Forelimb muscle (tissue), 1 donor: ENCODE measurements around the gene ATP5F1A. TPM values are rescaled to one million over a fixed set of nuclear protein-coding genes. Genes with fewer than 3 reads are reported as not detected.
"Not testable (repeated sequence)": the region's sequence is repeated elsewhere in the genome, so short reads cannot be mapped to it uniquely, and the experiment has no call there.

Experiments used
- DNase-seq: peaks from one replicate; pipeline ENCODE4 v3.0.0-alpha.2; 2013; ENCODE audit warnings: low read depth
- polyA plus RNA-seq: library from polyadenylated mRNA; unstranded; fragments of 120-200 nt; gene quantifications from one replicate; pipeline ENCODE4 v1.2.1, GENCODE V29; 2013; ENCODE audit not compliant: insufficient read length

ATP5F1A gene
- polyA plus RNA-seq, 1 donor = 500 TPM

DNA sequence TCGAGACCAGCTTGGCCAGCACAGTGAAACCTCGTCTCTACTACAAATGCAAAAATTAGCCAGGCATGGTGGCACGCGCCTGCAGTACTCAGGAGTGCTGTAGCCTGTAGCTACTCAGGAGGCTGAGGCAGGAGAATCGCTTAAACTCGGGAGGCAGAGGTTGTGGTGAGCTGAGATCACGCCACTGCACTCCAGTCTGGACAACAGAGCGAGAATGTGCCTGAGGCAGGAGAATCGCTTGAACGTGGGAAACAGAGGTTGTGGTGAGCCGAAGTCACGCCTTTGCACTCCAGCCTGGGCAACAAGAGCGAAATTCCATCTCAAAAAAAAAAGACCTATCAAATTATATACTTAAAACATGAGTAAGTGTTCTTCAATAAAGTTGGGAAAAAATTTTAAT, 50.7 kb downstream of the ATP5F1A start:
- DNase-seq = not testable (repeated sequence)

DNA sequence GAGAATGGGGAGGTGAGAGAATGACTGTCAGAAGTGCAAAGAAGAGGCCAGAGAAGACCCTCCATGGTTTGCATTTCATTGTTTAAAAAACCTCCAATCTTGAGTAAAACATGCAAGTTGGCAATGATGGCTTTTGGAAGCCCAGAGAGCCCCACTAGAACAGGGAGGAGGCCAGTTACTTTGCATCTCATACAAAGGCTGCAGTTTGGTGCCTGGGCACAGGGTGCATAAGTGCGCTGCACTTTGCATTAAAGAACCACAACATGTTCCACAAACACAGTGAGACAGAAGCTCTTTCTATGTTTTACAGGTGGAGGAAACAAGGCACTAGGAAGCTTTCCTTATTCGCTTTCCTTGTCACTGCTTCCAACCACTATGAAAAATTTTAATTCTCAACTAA, 51.4 kb downstream of the ATP5F1A start:
- DNase-seq = no peak

DNA sequence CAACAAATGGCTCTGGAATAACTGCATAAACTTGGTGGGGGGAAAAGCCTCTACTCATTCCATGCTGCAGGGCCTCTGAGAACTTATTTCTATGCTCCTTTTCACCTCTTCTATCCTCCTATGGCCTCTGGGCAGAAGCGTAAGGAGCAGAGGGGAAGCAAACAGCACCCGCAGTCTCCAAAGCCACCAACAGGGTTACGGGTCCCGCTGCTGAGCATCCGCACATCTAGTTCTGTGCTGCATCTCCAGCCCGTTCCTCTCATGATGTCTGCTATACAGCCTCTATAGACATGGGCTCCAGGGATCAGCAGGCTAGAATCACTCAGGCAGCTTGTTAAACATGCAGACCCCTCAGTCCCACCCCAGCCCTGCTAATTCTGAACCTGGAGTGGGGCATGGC, 52.0 kb downstream of the ATP5F1A start:
- DNase-seq = no peak

DNA sequence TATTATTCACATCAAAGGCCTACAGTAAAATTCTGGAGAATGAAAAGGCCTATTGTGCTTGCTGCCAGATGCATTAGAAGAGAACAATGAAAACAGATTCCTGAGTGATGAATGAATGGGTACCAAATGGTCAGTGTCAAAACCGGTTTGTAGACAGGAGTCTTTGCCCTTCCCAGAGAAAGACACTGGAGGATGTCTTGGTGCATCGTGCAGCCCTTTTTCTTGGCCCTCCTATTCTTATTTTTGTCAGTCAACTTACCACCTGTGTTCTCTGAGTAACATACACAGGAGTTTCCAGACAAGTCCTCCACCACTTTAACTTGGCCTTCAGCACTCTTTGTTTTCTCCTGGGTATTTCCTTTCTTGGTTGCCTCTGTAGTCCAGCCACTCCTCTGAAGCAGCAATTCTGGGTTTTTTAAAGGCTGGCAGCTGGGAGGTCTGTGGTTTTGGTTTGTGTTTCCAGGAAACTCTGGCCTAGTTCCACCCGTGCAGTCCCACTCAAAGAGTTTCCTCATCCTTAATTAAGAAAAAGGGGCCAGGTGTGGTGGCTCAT, 55.4 kb downstream of the ATP5F1A start:
- no peak for DNase-seq

DNA sequence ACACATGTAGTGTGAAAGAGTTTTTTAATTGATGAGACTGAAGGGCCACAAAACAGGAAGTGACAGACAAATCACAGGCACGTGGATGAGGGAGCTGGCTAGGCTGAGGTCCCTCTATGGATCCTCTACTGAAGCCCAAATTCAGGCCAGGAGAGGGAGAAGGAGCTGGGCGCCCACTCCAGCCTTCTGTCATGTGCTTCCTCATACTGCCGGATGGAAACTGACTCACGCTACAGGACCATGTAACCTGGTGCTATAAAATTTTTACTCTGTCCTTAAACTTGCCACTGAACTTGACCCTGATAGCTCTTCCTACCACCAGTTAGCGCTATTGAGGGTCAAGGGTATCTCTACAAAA, 57.4 kb downstream of the ATP5F1A start:
- no peak for DNase-seq

DNA sequence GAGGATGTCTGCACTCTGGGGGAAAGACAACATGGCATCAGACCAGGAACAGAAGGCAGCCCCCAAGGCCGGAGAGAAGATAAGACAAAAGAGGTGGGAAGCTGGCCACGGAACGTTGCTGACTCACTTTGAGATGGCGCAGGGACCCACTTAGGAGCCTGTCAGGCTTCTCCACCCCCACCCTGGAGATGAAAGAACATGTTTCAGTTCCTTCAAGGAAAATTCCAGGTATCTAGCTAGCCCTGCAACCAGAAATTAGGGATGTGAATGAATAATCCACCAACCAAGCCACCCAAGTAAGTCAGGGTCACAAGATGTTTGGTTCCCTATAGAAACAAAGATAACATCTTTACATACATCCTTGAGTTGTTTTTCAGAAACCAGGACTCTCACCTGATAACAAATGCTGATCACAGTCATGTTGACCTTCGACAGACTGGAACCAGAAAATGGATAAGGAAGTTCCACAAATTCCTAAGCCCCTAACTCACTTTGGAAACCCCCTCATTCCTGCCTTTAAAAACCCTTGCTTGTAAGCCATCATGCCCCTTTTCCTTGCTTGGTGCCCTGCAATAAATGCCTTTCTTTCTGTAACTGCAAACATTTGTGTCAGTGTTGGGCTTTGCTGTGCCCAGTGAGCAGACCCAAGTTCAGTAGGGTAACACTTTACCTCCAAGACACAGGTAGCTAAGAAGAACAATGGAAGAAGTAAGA, 57.9 kb downstream of the ATP5F1A start:
- DNase-seq = no peak

DNA sequence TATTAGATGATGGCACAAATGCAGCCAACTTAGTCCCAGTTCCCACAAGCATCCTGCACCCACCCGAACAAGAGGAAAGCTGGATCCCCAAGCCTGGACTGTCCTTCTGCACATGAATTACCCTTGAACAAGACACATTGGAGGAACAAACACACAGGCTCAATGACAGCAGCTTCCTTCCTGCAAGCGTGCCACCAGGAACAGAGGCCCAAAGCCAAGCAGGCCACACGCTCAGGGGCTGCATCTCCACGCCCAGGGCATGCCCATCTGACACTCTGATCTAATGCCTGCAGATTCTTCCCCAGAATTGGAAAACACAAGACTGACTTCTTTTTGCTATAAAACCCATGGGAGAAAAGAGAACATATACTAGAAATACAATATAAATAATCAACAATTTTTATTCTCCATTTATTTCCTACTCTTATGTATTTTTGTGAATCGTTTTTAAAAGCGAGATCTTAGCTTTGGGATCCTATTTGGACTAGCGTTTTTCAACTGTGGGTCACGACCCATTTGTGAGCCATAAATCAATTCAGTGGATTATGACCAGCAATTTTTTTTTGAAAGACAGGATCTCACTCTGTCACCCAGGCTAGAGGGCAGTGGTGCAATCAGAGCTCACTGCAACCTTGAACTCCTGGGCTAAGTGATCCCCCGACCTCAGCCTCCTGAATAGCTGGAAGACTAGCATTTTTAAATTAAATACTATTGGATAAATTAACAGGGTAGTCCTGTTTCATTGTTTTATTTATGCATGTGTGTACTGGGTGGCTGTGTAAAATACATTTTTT, 60.4 kb downstream of the ATP5F1A start:
- no peak for DNase-seq

DNA sequence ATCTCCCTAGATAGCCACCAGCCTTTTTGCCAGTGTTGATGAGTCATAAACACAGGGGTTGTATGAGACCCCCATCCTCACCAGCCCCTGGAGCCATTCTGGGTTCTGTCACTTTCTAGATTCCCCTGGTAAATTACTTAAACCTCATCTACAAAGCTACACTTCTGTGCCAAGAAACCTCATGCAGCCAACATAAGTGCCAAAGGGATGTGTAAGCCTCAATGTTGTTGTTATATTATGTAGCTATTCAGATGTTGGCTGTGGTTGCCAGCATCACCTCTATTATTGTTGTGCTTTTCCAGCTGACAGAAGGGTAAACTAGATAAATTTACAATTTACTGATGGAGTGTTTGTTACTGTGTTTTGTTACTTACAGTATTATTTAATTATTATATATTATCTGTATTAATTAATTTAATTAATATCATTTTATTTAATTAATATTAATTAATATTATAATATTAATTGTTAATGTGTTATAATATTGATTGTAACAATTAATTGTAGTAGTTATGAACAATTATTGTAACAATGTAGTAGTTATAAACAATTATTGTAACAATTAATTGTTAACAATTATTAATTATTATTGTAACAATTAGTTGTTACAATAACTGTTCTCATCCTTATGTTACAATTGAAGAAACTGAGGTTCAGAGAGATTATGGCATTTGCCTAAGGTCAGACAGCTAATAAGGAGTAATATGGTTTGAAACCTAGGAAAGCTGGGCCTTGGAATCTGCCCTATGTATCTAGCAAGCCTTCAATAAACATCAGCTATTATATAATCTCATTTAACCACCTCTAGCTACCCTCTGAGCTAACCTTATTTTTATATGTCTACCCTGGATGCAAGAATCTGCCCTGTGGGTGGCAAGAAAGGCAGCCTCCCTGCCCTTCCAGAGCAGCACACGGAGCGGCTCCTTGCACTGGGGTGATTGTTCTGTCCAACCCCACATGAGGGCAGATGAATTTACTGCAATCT, 62.1 kb downstream of the ATP5F1A start:
- no peak for DNase-seq

DNA sequence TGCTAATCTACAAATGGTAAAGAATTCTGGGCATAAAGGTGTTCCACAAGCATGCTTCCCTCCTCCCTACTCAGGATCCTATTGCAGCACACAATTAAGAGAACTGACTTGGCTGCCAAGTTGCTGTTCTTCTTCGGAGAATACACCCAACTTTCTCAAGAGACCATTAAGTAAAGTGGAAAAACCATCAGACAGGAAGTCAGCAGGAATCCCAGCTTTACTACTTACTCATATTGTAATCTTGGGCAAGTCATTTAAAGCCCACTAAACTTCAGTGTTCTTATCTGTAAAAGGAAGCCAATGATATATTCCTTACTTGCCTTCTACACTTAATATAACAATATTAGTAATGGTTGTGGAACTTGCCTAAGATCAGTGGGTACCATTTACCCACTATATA, 63.9 kb downstream of the ATP5F1A start:
- no peak for DNase-seq

DNA sequence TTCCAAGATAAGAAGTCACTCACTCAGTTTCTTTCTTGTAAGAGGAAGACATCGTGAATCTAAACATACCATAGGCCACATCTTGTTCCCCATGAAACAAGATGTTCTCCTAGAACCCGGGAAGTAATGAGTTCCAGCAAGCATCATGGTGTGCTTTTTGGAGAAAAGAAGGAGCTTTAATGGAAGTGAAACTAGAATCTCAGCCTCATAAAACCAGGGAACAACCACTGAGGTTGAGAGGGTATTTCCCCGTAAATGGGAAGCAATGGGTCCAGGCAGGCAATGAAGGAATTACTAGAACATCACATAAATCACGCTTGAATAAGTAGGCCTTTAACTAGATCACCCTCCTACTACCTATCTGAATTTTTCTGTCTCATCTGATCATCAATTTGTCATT, 66.4 kb downstream of the ATP5F1A start:
- DNase-seq = no peak

Other genes starting within 250 kb of the ATP5F1A start
- gene EPG5, start 131.0 kb downstream of the ATP5F1A start, polyA plus RNA-seq = 12.8 TPM
- gene PSTPIP2, start 26.0 kb downstream of the ATP5F1A start, polyA plus RNA-seq = 2.4 TPM
- gene HAUS1, start 6.1 kb upstream of the ATP5F1A start, polyA plus RNA-seq = 25.1 TPM